Esophagus squamous epithelium (tissue), 4 donors: ENCODE data around the gene SNN.

Source experiments
- CTCF ChIP-seq, 6 experiments: fragments of 450-650 bp in 4 of 6; fragments of 200-600 bp in 2 of 6; sonication (generic) in 2 of 6; IDR thresholded peaks; one replicate each; pipeline ENCODE4 v1.5.1; 2016 to 2019; ENCODE audit warnings: antibody characterized with exemption in 6 of 6, mild to moderate bottlenecking in 4 of 6, moderate library complexity in 4 of 6
- POLR2A ChIP-seq, 4 donors: fragments of 450-650 bp; IDR thresholded peaks; one replicate each; pipeline ENCODE4 v1.6.1; 2017; ENCODE audit warnings: antibody characterized with exemption in 4 of 4, mild to moderate bottlenecking in 4 of 4, moderate library complexity in 3 of 4

DNA sequence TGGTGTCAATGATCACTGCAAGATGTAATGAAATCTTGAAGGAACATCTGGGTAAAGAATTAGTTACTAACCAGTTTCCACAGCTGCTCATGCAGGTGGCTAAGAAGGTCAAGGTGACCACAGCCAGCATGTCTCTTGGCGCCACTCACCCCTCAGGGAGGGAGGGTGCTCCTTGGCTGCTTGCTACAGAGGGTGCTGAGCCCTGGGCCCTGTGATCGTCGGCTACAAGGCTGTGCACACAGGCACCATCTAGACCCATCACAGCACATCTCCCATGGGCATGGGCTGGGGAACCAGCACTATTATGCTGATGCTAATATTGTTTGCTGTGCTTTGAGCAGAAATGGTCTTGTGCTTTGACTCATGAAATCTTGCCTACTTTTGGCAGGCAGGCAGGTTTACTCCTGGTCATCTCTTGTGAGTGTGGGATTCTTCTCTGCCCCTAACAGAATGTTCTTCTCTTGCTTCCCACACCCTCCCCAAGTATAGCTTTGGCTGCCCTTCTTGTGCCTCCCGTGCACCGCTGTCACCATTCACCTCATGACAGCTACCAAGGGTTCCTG, 38.0 kb downstream of the SNN start:
- TF ChIP-seq POLR2A (IDR thresholded peaks at IDR 0.05) = no peak
- no peak for TF ChIP-seq CTCF (IDR thresholded peaks at IDR 0.05)
